GM18907 (cell line): ENCODE data around the gene TMEM204.

Experiments
- ATAC-seq: cut with Tn5 transposase; IDR thresholded peaks from one replicate; pipeline ENCODE4 v1.9.1; 2021; ENCODE audit warnings: mild to moderate bottlenecking, moderate library complexity; ENCODE audit not compliant: unreplicated experiment

The TMEM204 gene

GRCh38 chr16:1553946-1554825 lies 20.7 kb downstream of the TMEM204 start:
- ATAC-seq = no peak

GRCh38 chr16:1554826-1555445 lies 21.5 kb downstream of the TMEM204 start:
- ATAC-seq = no peak

GRCh38 chr16:1556254-1556653 lies 22.8 kb downstream of the TMEM204 start:
- ATAC-seq = no peak

- ATAC-seq = no peak
Observed at GRCh38 chr16:1557074-1557473, 23.6 kb downstream of the TMEM204 start.

GRCh38 chr16:1557576-1557975 lies 24.1 kb downstream of the TMEM204 start:
- no peak for ATAC-seq

- ATAC-seq = no peak
Observed at GRCh38 chr16:1559446-1559975, 26.0 kb downstream of the TMEM204 start.

GRCh38 chr16:1560153-1560552 lies 26.7 kb downstream of the TMEM204 start:
- no peak for ATAC-seq

- ATAC-seq = no peak
Observed at GRCh38 chr16:1560866-1561265, 27.4 kb downstream of the TMEM204 start.

- no peak for ATAC-seq
Observed at GRCh38 chr16:1561266-1561665, 27.8 kb downstream of the TMEM204 start.

- ATAC-seq = no peak
Observed at GRCh38 chr16:1561836-1562235, 28.4 kb downstream of the TMEM204 start.

- no peak for ATAC-seq
Observed at GRCh38 chr16:1563786-1564185, 30.3 kb downstream of the TMEM204 start.

- ATAC-seq = no peak
Observed at GRCh38 chr16:1564325-1564724, 30.9 kb downstream of the TMEM204 start.

- no peak for ATAC-seq
Observed at GRCh38 chr16:1565083-1565805, 31.8 kb downstream of the TMEM204 start.

- no peak for ATAC-seq
Observed at GRCh38 chr16:1567988-1568387, 34.5 kb downstream of the TMEM204 start.

- ATAC-seq = no peak
Observed at GRCh38 chr16:1571012-1571671, 37.7 kb downstream of the TMEM204 start.

GRCh38 chr16:1572673-1573072 lies 39.2 kb downstream of the TMEM204 start:
- no peak for ATAC-seq

- ATAC-seq = no peak
Observed at GRCh38 chr16:1573301-1573700, 39.8 kb downstream of the TMEM204 start.

GRCh38 chr16:1575578-1575977 lies 42.1 kb downstream of the TMEM204 start:
- ATAC-seq = no peak

GRCh38 chr16:1579214-1579613 lies 45.7 kb downstream of the TMEM204 start:
- no peak for ATAC-seq

- no peak for ATAC-seq
Observed at GRCh38 chr16:1580256-1580655, 46.8 kb downstream of the TMEM204 start.

- ATAC-seq = no peak
Observed at GRCh38 chr16:1580956-1581355, 47.5 kb downstream of the TMEM204 start.
